Osteoblast (primary cell): ENCODE measurements around the gene NCOA1. TPM values are rescaled to one million over a fixed set of nuclear protein-coding genes. Genes with fewer than 3 reads are reported as not detected.
"Not testable (repeated sequence)": the region's sequence is repeated elsewhere in the genome, so short reads cannot be mapped to it uniquely, and the experiment has no call there.

Experiments
- DNase-seq: peaks from one replicate; pipeline ENCODE4 v3.0.0; 2011; ENCODE audit warnings: low spot score, mixed read lengths; ENCODE audit not compliant: insufficient read length; ENCODE audit errors: missing footprints
- H2AFZ ChIP-seq: 2 replicates; pipeline ENCODE4 v1.6.0; 2011; ENCODE audit warnings: mild to moderate bottlenecking, low read length
- H3K27ac ChIP-seq: 2 replicates; pipeline ENCODE4 v1.5.1; 2011; ENCODE audit warnings: mild to moderate bottlenecking, low read depth, low read length, moderate library complexity
- H3K27me3 ChIP-seq: 2 replicates; pipeline ENCODE4 v1.6.0; 2012; ENCODE audit warnings: mild to moderate bottlenecking, control low read depth, inconsistent platforms, low read length, moderate library complexity; ENCODE audit not compliant: insufficient read depth
- H3K36me3 ChIP-seq: 2 replicates; pipeline ENCODE4 v1.5.1; 2011; ENCODE audit warnings: mild to moderate bottlenecking, low read length, control low read depth, moderate library complexity; ENCODE audit not compliant: insufficient read depth
- H3K4me1 ChIP-seq: 2 replicates; pipeline ENCODE4 v1.5.1; 2011; ENCODE audit warnings: mild to moderate bottlenecking, low read length, control low read depth, moderate library complexity; ENCODE audit not compliant: insufficient read depth
- H3K4me2 ChIP-seq: 2 replicates; pipeline ENCODE4 v1.6.0; 2011; ENCODE audit warnings: mild to moderate bottlenecking, low read length; ENCODE audit not compliant: insufficient read depth
- H3K4me3 ChIP-seq: fragments of 200-600 bp; sonication (generic); 3 replicates; pipeline ENCODE4 v1.5.1; 2012; ENCODE audit warnings: mild to moderate bottlenecking, low read length, inconsistent platforms; ENCODE audit not compliant: insufficient read depth
- H3K79me2 ChIP-seq: 2 replicates; pipeline ENCODE4 v1.6.0; 2012; ENCODE audit warnings: mild to moderate bottlenecking, low read length, control low read depth, inconsistent platforms; ENCODE audit not compliant: insufficient read depth
- H3K9me3 ChIP-seq: 2 replicates; pipeline ENCODE4 v1.5.1; 2011; ENCODE audit warnings: low read depth, low read length, control low read depth
- H4K20me1 ChIP-seq: 2 replicates; pipeline ENCODE4 v1.6.0; 2012; ENCODE audit warnings: mild to moderate bottlenecking, low read length, control low read depth; ENCODE audit not compliant: insufficient read depth
- CTCF ChIP-seq: IDR thresholded peaks from 2 replicates; pipeline ENCODE4 v1.5.1; 2011; ENCODE audit warnings: mild to moderate bottlenecking, low read depth, low read length, moderate library complexity; ENCODE audit errors: extremely low read depth
- total RNA-seq: library from RNA; depleted of rRNA; stranded (reverse); fragments of >200 nt; gene quantifications from 2 replicates; pipeline ENCODE4 v1.2.3, GENCODE V29; 2012

Gene NCOA1
- total RNA-seq, 1 donor = 23.2 TPM

GRCh38 chr2:24530796-24531195 is 39.7 kb downstream of the NCOA1 start:
- DNase-seq = no peak
- no peaks in the 10 kb centered on the region for H3K9me3 ChIP-seq
- H3K4me1 ChIP-seq = no peaks in the 10 kb centered on the region
- H3K4me3 ChIP-seq = no peak overlapping the region
- no peak overlapping the region for H2AFZ ChIP-seq
- H3K27me3 ChIP-seq = no peaks in the 10 kb centered on the region
- no peaks in the 10 kb centered on the region for H3K36me3 ChIP-seq
- no peak for TF ChIP-seq CTCF
- peaks cover 10% of the 10 kb centered on the region for H3K79me2 ChIP-seq
- H3K27ac ChIP-seq = no peak overlapping the region
- H3K4me2 ChIP-seq = no peak overlapping the region
- no peaks in the 10 kb centered on the region for H4K20me1 ChIP-seq

- not testable (repeated sequence) for H3K4me2 ChIP-seq, DNase-seq
- peaks cover 10% of the 10 kb centered on the region for H3K79me2 ChIP-seq
These were observed 40.6 kb downstream of the NCOA1 start for GRCh38 chr2:24531610-24532009.

GRCh38 chr2:24532057-24532456 is 41.0 kb downstream of the NCOA1 start:
- H4K20me1 ChIP-seq, H3K4me3 ChIP-seq, H2AFZ ChIP-seq, H3K4me1 ChIP-seq, H3K4me2 ChIP-seq, H3K27me3 ChIP-seq, H3K36me3 ChIP-seq, DNase-seq, H3K9me3 ChIP-seq, H3K27ac ChIP-seq: not testable (repeated sequence)
- H3K79me2 ChIP-seq = peaks cover 10% of the 10 kb centered on the region

More at GRCh38 chr2:24531610-24532009, 40.6 kb downstream of the NCOA1 start:
- not testable (repeated sequence) for H3K4me1 ChIP-seq, H3K4me3 ChIP-seq, H3K9me3 ChIP-seq, H3K27ac ChIP-seq, H3K36me3 ChIP-seq, H3K27me3 ChIP-seq, H2AFZ ChIP-seq, H4K20me1 ChIP-seq

- not testable (repeated sequence) for H4K20me1 ChIP-seq, H3K4me1 ChIP-seq, H3K27me3 ChIP-seq, H3K27ac ChIP-seq, H3K4me3 ChIP-seq, H3K9me3 ChIP-seq, H3K36me3 ChIP-seq, DNase-seq, H3K79me2 ChIP-seq, H3K4me2 ChIP-seq, H2AFZ ChIP-seq
These were observed 42.5 kb downstream of the NCOA1 start for GRCh38 chr2:24533574-24533973.

GRCh38 chr2:24538720-24539119 is 47.7 kb downstream of the NCOA1 start:
- Histone ChIP-seq H3K4me1 (no peaks in the 10 kb centered on the region), H3K4me2 (no peak overlapping the region), H3K36me3 (no peaks in the 10 kb centered on the region), H3K27me3 (no peaks in the 10 kb centered on the region), H3K79me2 (no peaks in the 10 kb centered on the region), H3K27ac (no peak overlapping the region), H2AFZ (no peak overlapping the region), H3K4me3 (no peak overlapping the region), H3K9me3 (no peaks in the 10 kb centered on the region), H4K20me1 (no peaks in the 10 kb centered on the region)
- no peak for DNase-seq
- TF ChIP-seq CTCF = no peak
